HG03439 (cell line): Measurements from ENCODE around the gene NRG3.

ENCODE experiments used
- ATAC-seq: cut with Tn5 transposase; IDR thresholded peaks from one replicate; pipeline ENCODE4 v1.9.1; 2021; ENCODE audit warnings: mild to moderate bottlenecking, moderate library complexity; ENCODE audit not compliant: unreplicated experiment

NRG3 gene

GRCh38 chr10:82377608-82378007, 502.6 kb downstream of the NRG3 start:
- ATAC-seq, result no peak

GRCh38 chr10:82378146-82378545, 503.2 kb downstream of the NRG3 start:
- ATAC-seq, result no peak

GRCh38 chr10:82383350-82383749, 508.4 kb downstream of the NRG3 start:
- no peak for ATAC-seq

GRCh38 chr10:82390866-82391658, 516.1 kb downstream of the NRG3 start:
- no peak for ATAC-seq

- no peak for ATAC-seq
Measured at GRCh38 chr10:82391971-82392370, 517.0 kb downstream of the NRG3 start.

- ATAC-seq, result no peak
Measured at GRCh38 chr10:82392533-82392932, 517.5 kb downstream of the NRG3 start.

GRCh38 chr10:82394122-82394521, 519.1 kb downstream of the NRG3 start:
- ATAC-seq, result no peak

- ATAC-seq, result no peak
Measured at GRCh38 chr10:82394987-82395386, 520.0 kb downstream of the NRG3 start.

- no peak for ATAC-seq
Measured at GRCh38 chr10:82396886-82397285, 521.9 kb downstream of the NRG3 start.

- no peak for ATAC-seq
Measured at GRCh38 chr10:82397854-82398253, 522.9 kb downstream of the NRG3 start.

- no peak for ATAC-seq
Measured at GRCh38 chr10:82399850-82400249, 524.9 kb downstream of the NRG3 start.

GRCh38 chr10:82400841-82401240, 525.8 kb downstream of the NRG3 start:
- no peak for ATAC-seq

- ATAC-seq, result no peak
Measured at GRCh38 chr10:82402906-82403401, 528.0 kb downstream of the NRG3 start.

- no peak for ATAC-seq
Measured at GRCh38 chr10:82409671-82410070, 534.7 kb downstream of the NRG3 start.

- no peak for ATAC-seq
Measured at GRCh38 chr10:82411416-82411815, 536.4 kb downstream of the NRG3 start.

GRCh38 chr10:82420001-82420400, 545.0 kb downstream of the NRG3 start:
- ATAC-seq, result no peak

GRCh38 chr10:82429302-82429701, 554.3 kb downstream of the NRG3 start:
- no peak for ATAC-seq

GRCh38 chr10:82438277-82438676, 563.3 kb downstream of the NRG3 start:
- no peak for ATAC-seq

GRCh38 chr10:82440775-82441174, 565.8 kb downstream of the NRG3 start:
- no peak for ATAC-seq

GRCh38 chr10:82452046-82452445, 577.1 kb downstream of the NRG3 start:
- no peak for ATAC-seq

GRCh38 chr10:82452676-82453075, 577.7 kb downstream of the NRG3 start:
- no peak for ATAC-seq

- no peak for ATAC-seq
Measured at GRCh38 chr10:82453678-82454293, 578.8 kb downstream of the NRG3 start.
